EH (cell line): ENCODE results near the gene NYAP1.
A peak's percentile ranks its signal among the peaks of the same experiment; 100 is the strongest.

ENCODE experiments used
- DNase-seq: peaks from one replicate; pipeline ENCODE4 v3.0.0-alpha.2; 2015; ENCODE audit warnings: low read depth

Gene NYAP1

GRCh38 chr7:100457033-100457432 is 26.7 kb upstream of the NYAP1 start:
- DNase-seq: no peak

DNA sequence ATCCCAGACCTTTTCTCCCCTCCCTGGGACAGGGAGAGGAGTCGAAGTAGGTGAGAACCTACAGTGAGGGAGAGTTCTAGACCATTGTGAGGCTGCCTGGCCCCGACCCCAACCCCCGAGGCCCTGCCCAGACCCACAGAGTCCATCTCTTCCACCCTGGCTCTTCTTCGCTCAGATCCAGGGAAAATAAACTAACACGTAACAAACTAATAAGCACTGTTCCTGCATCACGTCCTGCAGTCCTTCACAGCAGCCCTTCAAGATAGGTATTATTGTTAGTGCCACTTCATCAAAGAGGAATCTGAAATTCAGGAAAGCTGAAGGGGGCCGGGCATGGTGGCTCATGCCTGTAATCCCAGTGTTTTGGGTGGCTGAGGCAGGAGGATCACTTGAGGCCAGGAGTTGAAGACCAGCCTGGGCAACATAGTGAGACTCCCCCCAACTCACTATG is 19.5 kb upstream of the NYAP1 start, which contains the start of gene SPACDR:
Gene SPACDR, minus strand, starts transcription at position 51 of the 451 bp plus-strand sequence. CDS start 235 bp downstream, outside the sequence.
- DNase-seq: peak; percentile 67

GRCh38 chr7:100464791-100465190 is 18.9 kb upstream of the NYAP1 start:
- DNase-seq: no peak

GRCh38 chr7:100465299-100465698 is 18.4 kb upstream of the NYAP1 start:
- DNase-seq: peak; percentile 53

- DNase-seq: peak; percentile 81
Observed at GRCh38 chr7:100465702-100466311, 17.9 kb upstream of the NYAP1 start.

- DNase-seq: no peak
Observed at GRCh38 chr7:100466653-100467605, 16.8 kb upstream of the NYAP1 start.

- no peak for DNase-seq
Observed at GRCh38 chr7:100467638-100468373, 15.9 kb upstream of the NYAP1 start.

DNA sequence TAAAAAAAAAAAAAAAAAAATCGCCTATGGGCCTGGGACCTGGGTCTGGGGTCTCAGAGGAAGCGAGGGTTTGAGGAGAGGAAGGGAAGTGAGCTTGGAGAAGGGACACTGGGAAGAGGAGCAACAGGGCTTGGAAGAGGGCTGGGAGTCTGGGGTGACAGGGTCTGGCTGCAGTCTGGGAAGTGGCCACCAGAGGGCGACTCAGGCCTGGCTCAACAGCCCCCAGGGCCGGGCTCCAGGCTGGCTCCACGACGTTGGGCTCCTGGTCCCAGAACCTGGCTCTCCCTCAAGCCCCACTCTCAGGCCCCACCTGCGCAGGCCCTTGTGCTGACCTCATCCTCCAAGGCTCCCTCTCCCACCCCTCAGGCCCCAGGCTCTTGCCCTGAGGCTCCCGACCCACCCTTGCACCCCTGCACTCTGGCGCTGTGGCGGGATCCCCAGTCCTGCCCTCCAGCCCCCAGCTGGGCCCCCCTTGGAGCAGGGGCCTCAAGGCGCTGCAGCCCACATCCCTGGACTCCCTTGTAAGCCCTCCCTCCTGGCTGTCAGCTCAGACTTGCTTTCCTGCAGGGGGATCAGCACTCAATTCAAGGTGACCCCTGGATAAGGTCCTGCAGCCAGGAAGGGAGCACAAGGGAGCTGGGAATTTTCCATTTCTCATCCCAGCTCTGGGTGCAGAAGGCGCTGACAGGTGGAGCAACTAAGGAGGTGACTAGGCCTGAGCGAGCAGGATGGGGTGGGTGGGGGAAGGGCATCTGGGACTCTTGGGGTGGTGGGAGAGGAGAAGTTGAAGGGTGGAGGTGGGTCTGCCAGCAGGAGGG is 14.3 kb upstream of the NYAP1 start:
- DNase-seq: peak; percentile 74

DNA sequence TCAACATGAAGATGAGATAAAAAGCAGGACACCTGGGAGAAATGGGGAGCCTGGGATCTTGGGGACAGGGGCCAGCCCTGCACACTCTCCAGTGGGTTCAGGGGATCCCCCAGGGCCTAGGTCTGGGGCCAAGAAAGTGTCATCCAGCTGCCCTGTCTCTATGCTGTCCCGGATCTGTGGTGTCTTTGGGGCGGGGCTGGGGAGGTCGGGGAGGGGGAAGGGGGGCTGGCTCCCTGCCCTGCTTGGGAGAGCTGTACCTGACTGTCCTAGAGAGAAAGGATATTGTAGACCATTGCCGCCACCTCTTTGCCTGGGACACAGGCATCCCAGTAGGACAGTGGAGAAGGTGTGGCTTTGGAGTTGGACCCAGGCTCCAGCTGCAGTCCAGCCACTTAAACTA is 12.7 kb upstream of the NYAP1 start:
- no peak for DNase-seq

GRCh38 chr7:100472121-100472851 is 11.4 kb upstream of the NYAP1 start:
- no peak for DNase-seq

GRCh38 chr7:100472854-100473499 is 10.8 kb upstream of the NYAP1 start:
- peak; percentile 48 for DNase-seq

- no peak for DNase-seq
Observed at GRCh38 chr7:100475549-100475948, 8.2 kb upstream of the NYAP1 start.

DNA sequence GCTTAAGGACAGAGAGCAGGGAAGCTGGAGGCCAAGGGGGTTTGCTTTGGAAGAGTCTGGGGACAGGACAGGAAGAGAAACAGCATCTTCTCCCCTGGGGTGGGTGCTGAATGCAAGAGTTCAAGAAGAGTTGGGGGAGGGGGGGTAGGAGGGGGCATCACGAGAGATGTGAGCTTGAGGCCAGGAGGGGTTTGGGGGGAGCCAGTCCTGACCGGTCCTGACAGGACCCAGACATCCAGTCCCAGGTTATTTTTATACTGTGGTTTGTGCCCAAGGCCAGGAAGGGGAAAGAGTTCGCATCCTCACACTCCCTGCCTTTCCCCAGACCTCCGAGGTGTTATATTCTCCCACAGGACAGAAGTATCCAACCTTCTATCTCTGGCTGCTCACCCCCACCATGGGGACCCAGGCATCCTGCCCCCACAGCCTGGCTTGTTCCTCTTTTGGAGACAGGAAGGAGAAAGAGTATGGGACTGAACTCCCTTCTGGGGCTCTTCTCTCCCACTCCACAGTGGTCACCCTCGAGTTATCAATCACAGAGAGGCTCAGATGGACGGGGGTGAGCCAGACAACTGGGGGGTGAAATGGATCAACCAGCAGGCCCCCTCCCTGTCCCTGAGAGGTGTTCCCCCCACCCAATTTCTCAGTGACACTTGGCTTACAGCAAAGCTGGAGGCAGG is 7.5 kb upstream of the NYAP1 start:
- DNase-seq: no peak

DNA sequence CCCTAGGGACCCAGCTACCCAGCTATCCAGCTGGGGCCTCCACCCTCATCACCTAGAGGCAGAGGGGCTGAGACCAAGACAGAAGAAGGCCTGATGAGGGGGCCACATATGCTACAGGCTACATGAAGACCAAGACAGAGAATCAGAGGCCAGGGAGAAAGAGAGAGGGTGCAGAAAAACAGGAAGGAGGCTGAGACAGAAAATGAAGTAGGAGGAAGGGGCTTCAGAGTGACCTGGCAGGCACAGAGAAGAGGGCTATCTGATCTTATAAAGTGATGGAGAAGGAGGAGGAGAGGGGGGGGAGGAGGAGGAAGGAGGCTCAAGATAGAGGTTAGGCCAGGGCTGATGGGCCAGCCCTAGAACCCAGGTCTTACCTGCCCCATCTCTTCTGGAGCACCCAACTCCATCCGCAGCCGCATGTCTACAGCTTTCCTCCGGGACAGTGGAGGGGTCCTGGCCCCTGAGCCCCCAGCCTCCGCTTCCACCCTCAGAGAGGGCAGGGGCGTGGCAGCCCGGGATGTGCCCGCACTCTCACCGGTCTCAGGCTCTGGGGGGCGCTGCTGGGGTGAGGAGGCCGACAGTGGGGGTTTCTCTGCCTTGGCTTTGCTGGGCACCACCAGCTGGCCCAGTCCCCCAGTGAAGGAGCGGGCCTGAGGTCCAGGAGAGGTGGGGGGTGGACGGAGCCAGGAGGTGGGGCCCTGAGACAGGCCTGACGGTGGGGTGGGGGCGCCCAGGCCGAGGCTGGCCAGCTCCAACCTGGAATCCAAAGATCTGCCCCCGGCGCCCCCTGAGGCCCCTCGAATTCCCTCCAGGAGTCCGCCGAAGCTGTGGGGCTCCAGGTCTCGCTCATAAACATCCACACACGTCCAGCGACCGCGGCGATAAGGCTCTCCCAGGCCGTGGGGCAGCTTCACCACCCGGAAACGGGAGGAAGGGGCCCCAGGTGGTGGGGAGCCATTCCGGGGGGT is 6.5 kb upstream of the NYAP1 start:
- DNase-seq: peak; percentile 20

DNA sequence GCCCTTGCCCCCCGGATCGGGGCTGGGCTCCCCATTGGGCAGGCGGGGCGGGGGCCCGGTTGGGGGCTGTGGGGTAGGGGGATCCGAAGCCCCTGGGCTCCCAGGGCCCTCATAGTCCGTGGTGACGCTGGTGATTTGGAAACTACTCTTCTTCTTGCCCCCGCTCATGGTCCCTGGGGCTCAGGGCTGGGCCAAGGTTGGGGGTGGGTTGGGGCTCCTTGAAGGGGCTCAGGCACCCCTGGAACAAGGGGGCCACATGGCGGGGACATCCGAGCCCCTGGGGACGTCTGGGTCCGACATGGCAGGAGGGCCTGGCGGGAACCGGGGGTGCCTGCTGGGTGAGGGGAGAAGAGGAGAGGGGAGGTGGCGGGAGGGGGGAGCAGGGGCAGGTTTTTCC is 5.9 kb upstream of the NYAP1 start:
- DNase-seq: no peak

DNA sequence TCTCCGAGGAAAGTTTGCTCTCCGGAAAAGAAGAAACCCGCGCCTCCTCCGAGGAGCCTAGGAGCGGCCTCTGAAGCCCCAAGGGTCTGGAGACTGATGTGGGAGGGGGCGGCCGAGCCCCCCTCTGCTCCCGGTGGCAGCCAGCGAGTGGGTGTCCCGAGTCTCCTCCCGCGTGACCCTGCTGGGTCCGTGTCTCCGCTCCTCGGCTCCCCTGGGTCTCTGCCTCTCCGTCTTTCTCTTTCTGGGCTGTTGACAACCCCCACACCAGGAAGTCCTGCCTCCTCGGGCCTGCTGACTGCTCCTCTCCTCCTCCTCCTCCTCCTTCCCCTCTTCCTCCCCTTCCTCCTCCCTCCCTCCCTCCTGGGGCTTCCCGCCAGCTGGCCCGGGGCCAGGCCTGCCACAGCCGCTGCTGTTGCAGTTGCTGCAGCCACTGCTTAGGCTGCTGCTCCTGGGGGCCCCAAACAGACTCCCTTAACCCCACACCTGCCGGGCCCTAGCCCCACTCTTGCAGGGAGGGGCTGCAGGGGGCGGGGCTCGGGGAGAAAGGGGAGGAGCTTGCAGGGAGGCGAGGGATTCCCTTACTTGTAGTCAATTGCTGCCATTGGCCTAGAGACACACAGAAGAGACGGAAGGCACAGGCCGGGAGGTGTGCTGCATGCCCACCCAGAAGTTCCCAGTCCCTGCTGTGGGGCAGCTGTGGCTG is 4.6 kb upstream of the NYAP1 start, which contains the start of gene TSC22D4:
Gene TSC22D4, minus strand, starts transcription at position 257 of the 703 bp plus-strand sequence. CDS start 1,176 bp downstream, outside the sequence.
- DNase-seq: peak; percentile 97

DNA sequence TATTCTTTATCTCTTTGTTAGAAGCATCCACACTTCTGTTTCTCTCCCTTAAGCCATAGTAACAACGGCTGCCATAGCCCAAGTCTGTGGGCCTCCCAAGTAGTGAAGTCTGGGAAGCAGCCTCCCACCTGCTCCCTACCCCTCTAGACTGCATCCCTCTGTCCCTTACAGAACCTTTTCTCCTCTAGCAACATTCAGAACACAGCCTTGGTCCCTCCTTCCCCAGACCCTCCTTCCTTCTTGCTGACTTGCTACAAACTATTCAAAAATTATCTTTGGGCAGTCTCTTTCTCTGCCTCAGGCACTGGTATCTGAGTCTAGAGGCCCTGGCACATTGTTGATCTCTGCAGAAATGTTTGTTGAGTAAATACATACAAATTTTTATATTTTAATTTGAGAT is 2.3 kb upstream of the NYAP1 start:
- DNase-seq: no peak

DNA sequence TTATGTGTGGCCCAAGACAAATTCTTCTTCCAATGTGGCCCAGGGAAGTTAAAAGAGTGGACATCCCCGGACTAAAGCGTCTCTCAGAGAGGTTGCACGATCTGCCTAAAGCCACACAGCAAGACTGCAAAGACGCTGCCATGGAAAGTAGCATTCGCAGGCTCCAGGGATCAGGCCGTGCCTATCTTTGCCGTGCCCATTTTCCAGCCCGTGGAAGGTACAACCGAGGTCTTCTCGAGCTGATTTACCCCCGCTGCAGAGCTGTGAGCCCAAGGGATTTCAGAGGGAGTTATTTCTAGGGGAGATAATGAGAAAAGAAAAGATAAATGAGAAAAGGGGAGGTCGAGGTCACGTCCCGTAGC is 1.0 kb upstream of the NYAP1 start:
- DNase-seq: no peak
